ENCODE data around the gene SLC35E1.

Gene SLC35E1

GRCh38 chr19:16591803-16592556 lies 19.8 kb upstream of the SLC35E1 start:
- H3K4me2 ChIP-seq (ENCODE audit: low read depth, low read length, poor library complexity, severe bottlenecking) = peak overlapping the region; percentile 46
- peaks cover 83% of the 10 kb centered on the region for H3K79me2 ChIP-seq (ENCODE audit: insufficient read depth, low read length)

GRCh38 chr19:16590876-16591802 lies 18.9 kb upstream of the SLC35E1 start:
- Histone ChIP-seq H3K9me2 (replicated peaks; ENCODE audit: insufficient read depth, low read length) (no peaks in the 10 kb centered on the region), H3F3A (ENCODE audit: insufficient read depth) (peaks cover 85% of the 10 kb centered on the region), H3K36me3 (ENCODE audit: low read length) (no peaks in the 10 kb centered on the region), H4K20me1 (ENCODE audit: low read depth, low read length) (no peaks in the 10 kb centered on the region; the same call in 1 of the 2 replicates), H3K4me3 (ENCODE audit: insufficient read depth, low read length, poor library complexity, severe bottlenecking) (no peak overlapping the region), H3K9ac (ENCODE audit: low read length) (peak overlapping the region; percentile 9; the same call in 1 of the 2 replicates), H3K9me3 (ENCODE audit: insufficient read depth, low read length) (no peaks in the 10 kb centered on the region), H3K4me2 (ENCODE audit: low read depth, low read length, poor library complexity, severe bottlenecking) (peak overlapping the region; percentile 91), H2AFZ (ENCODE audit: low read depth, low read length, severe bottlenecking) (no peak overlapping the region), H3K27me3 (ENCODE audit: low read length) (no peaks in the 10 kb centered on the region), H3K79me2 (ENCODE audit: insufficient read depth, low read length) (peaks cover 74% of the 10 kb centered on the region), H3K27ac (ENCODE audit: low read depth, low read length) (peak overlapping the region; percentile 98)
- no peak for TF ChIP-seq EZH2phosphoT487 (conservative IDR thresholded peaks at IDR 0.05; ENCODE audit: low read length)
- TF ChIP-seq, protein P1, sequence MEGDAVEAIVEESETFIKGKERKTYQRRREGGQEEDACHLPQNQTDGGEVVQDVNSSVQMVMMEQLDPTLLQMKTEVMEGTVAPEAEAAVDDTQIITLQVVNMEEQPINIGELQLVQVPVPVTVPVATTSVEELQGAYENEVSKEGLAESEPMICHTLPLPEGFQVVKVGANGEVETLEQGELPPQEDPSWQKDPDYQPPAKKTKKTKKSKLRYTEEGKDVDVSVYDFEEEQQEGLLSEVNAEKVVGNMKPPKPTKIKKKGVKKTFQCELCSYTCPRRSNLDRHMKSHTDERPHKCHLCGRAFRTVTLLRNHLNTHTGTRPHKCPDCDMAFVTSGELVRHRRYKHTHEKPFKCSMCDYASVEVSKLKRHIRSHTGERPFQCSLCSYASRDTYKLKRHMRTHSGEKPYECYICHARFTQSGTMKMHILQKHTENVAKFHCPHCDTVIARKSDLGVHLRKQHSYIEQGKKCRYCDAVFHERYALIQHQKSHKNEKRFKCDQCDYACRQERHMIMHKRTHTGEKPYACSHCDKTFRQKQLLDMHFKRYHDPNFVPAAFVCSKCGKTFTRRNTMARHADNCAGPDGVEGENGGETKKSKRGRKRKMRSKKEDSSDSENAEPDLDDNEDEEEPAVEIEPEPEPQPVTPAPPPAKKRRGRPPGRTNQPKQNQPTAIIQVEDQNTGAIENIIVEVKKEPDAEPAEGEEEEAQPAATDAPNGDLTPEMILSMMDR (IDR thresholded peaks at IDR 0.05; ENCODE audit: insufficient read depth, low read length, poor library complexity, severe bottlenecking) = no peak

More at GRCh38 chr19:16591803-16592556, 19.8 kb upstream of the SLC35E1 start:
- Histone ChIP-seq H4K20me1 (ENCODE audit: low read depth, low read length) (no peaks in the 10 kb centered on the region; the same call in 1 of the 2 replicates), H3F3A (ENCODE audit: insufficient read depth) (peaks cover 77% of the 10 kb centered on the region), H3K36me3 (ENCODE audit: low read length) (no peaks in the 10 kb centered on the region), H3K9me2 (replicated peaks; ENCODE audit: insufficient read depth, low read length) (no peaks in the 10 kb centered on the region), H3K9me3 (ENCODE audit: insufficient read depth, low read length) (no peaks in the 10 kb centered on the region), H3K27ac (ENCODE audit: low read depth, low read length) (peak overlapping the region; percentile 98), H3K27me3 (ENCODE audit: low read length) (no peaks in the 10 kb centered on the region), H3K4me3 (ENCODE audit: insufficient read depth, low read length, poor library complexity, severe bottlenecking) (no peak overlapping the region), H3K9ac (ENCODE audit: low read length) (peak overlapping the region; percentile 9; the same call in 1 of the 2 replicates), H2AFZ (ENCODE audit: low read depth, low read length, severe bottlenecking) (no peak overlapping the region)
- TF ChIP-seq EZH2phosphoT487 (conservative IDR thresholded peaks at IDR 0.05; ENCODE audit: low read length) = no peak

- H3K36me3 ChIP-seq (ENCODE audit: low read length) = no peaks in the 10 kb centered on the region
- H3K4me3 ChIP-seq (ENCODE audit: insufficient read depth, low read length, poor library complexity, severe bottlenecking) = no peak overlapping the region
- peaks cover 85% of the 10 kb centered on the region for H3F3A ChIP-seq (ENCODE audit: insufficient read depth)
- H4K20me1 ChIP-seq (ENCODE audit: low read depth, low read length) = no peaks in the 10 kb centered on the region
- no peaks in the 10 kb centered on the region for H3K27me3 ChIP-seq (ENCODE audit: low read length)
- peak overlapping the region; percentile 98 for H3K27ac ChIP-seq (ENCODE audit: low read depth, low read length)
- H3K4me2 ChIP-seq (ENCODE audit: low read depth, low read length, poor library complexity, severe bottlenecking) = peak overlapping the region; percentile 91
- no peak overlapping the region for H2AFZ ChIP-seq (ENCODE audit: low read depth, low read length, severe bottlenecking)
- TF ChIP-seq, protein P1 (IDR thresholded peaks at IDR 0.05; ENCODE audit: insufficient read depth, low read length, poor library complexity, severe bottlenecking) = no peak
- TF ChIP-seq EZH2phosphoT487 (conservative IDR thresholded peaks at IDR 0.05; ENCODE audit: low read length) = no peak
- H3K79me2 ChIP-seq (ENCODE audit: insufficient read depth, low read length) = peaks cover 70% of the 10 kb centered on the region
- H3K9me3 ChIP-seq (ENCODE audit: insufficient read depth, low read length) = no peaks in the 10 kb centered on the region
- H3K9ac ChIP-seq (ENCODE audit: low read length) = peak overlapping the region; percentile 79
- H3K9me2 ChIP-seq (replicated peaks; ENCODE audit: insufficient read depth, low read length) = no peaks in the 10 kb centered on the region
Observed at GRCh38 chr19:16589917-16590316, 17.7 kb upstream of the SLC35E1 start.

All from SU-DHL-6 (cell line).